GM10248 (cell line): ENCODE results near the gene PDLIM7.

Experiments
- CTCF ChIA-PET: fragments of 300-600 bp; sonication (Branson Sonifier 250); formaldehyde crosslinking; extraction: SDS; loops from one replicate; lab custom pipeline; 2021; ENCODE audit warnings: antibody characterized with exemption; lab: Yijun Ruan, JAX
- POLR2A ChIA-PET: fragments of 350-650 bp; sonication (Branson Sonifier 250); formaldehyde crosslinking; extraction: SDS; loops from one replicate; lab custom pipeline; 2020; ENCODE audit warnings: antibody characterized with exemption; lab: Yijun Ruan, JAX
- DNase-seq: peaks from one replicate; pipeline ENCODE4 v3.0.0; 2012; ENCODE audit errors: extremely low spot score
- CTCF ChIP-seq: IDR thresholded peaks from 2 replicates; pipeline ENCODE4 v1.5.1; 2012; ENCODE audit warnings: mild to moderate bottlenecking, low read depth; ENCODE audit errors: extremely low read depth, missing control alignments, control extremely low read depth

The PDLIM7 gene

DNA sequence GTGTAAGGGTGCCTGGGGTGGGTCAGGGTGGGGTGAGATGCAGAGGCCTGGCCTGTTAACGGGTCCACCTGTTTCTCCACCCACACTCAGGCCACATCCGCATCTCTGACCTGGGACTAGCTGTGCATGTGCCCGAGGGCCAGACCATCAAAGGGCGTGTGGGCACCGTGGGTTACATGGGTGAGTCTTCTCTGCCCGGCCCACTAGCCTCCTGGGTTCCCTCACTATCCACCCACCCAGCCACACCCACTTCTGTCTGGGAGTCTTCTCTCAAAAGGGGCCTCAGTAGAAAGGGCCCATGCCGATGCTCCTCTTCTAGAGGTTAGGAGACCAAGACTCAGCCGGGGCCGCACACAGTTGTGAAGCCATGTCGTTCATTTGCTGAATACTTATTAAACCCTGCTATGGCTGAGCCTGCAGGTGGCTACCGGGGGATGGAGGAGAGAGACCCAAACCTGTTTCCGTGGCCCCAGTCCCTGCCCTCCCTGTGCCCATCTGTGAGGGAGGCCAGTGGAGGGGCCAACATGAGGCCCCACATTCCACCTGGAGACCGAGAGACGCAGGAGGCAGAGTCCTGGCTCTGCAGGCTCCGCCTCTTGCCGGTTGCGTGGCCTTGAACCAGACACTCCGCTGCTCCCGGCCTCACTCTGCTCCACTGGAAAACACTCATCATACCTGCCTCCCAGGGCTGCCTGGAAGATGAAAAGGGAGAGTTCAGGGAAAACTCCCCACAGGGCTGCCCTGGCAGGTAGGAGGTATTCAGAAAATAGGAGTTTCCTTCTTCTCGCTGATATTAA lies 62.3 kb downstream of the PDLIM7 start:
- TF ChIP-seq CTCF, result no peak
- POLR2A ChIA-PET, result interaction anchor here (0.6 to 1.0 kb wide), 2 partner anchors 10 to 896 kb away, joined by 3 to 4 read pairs; no protein-coding TSS in a partner anchor
- CTCF ChIA-PET, result interaction anchor here (2.5 to 23.4 kb wide), 4 partner anchors 10 to 29 kb away, joined by 16 to 549 read pairs (median 225); partner anchors contain the start of genes F12, PFN3 and PRR7
- no peak for DNase-seq

DNA sequence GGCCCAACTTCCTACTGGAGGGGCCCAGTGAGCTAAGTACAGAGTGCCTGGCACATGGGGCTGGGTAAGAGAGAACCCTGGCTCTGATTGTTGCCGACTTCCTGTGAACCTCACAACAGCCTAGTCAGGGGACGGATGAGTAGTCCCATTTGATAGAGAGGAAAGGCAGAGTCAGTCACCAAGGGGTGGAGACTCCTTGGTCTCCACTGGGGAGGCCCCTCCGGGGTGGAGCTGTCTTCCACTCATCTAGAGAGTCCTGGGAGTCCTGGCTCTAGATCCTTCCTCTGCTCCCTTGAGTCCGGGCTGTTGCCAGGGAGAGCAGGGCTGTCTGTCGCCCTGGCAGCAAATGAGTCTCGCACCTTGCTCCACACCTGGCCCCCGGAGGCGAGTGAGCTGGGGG lies 63.0 kb downstream of the PDLIM7 start:
- POLR2A ChIA-PET, result interaction anchor here (0.6 to 1.0 kb wide), 2 partner anchors 10 to 895 kb away, joined by 3 to 4 read pairs; no protein-coding TSS in a partner anchor
- DNase-seq, result no peak
- CTCF ChIA-PET, result interaction anchor here (0.8 to 23.4 kb wide), 5 partner anchors 11 to 45 kb away, joined by 3 to 347 read pairs (median 27); partner anchors contain the start of genes F12 and PRR7
- no peak for TF ChIP-seq CTCF

GRCh38 chr5:177433658-177434217 lies 63.7 kb downstream of the PDLIM7 start:
- ChIA-PET POLR2A (interaction anchor here (1.0 kb wide), 1 partner anchor 11 kb away, joined by 3 read pairs; no protein-coding TSS in a partner anchor), CTCF (interaction anchor here (0.7 to 23.4 kb wide), 7 partner anchors 11 to 47 kb away, joined by 3 to 347 read pairs (median 16); partner anchors contain the start of genes F12 and PRR7)
- no peak for TF ChIP-seq CTCF
- DNase-seq, result no peak
